OCI-LY7 (cell line): Measurements from ENCODE around the gene CMPK1. TPM values are rescaled to one million over a fixed set of nuclear protein-coding genes. Genes with fewer than 3 reads are reported as not detected.

ENCODE experiments used
- BruUV-seq: library from RNA; stranded (reverse); fragments of 400-500 nt; replicated peaks from 2 replicates; lab custom pipeline; 2021; lab: Mats Ljungman, UMichigan
- CTCF ChIA-PET: fragments of 300-600 bp; sonication (Branson Sonifier 250); formaldehyde crosslinking; loops from one replicate; lab custom pipeline; 2022; ENCODE audit warnings: antibody characterized with exemption; ENCODE audit not compliant: unreplicated experiment; lab: Charles Lee
- POLR2A ChIA-PET: fragments of 300-600 bp; sonication (Branson Sonifier 250); formaldehyde crosslinking; loops from one replicate; lab custom pipeline; 2022; ENCODE audit warnings: antibody characterized with exemption; lab: Charles Lee
- DNase-seq: peaks from one replicate; pipeline ENCODE4 v3.0.0-alpha.2; 2015; ENCODE audit warnings: low spot score
- H2AFZ ChIP-seq: fragments of 200-600 bp; sonication (generic), shearing (Covaris generic); 2 replicates; pipeline ENCODE4 v1.6.1; 2014; ENCODE audit warnings: mild to moderate bottlenecking, antibody characterized with exemption, low read length, moderate library complexity
- H3K27ac ChIP-seq: fragments of 200-600 bp; sonication (generic); 2 replicates; pipeline ENCODE4 v1.5.1; 2014; ENCODE audit warnings: mixed run types, low read depth, mild to moderate bottlenecking, moderate library complexity, low read length, inconsistent platforms; ENCODE audit not compliant: poor library complexity, severe bottlenecking
- H3K36me3 ChIP-seq: fragments of 200-600 bp; sonication (generic); 2 replicates; pipeline ENCODE4 v1.6.1; 2014; ENCODE audit warnings: mild to moderate bottlenecking, antibody characterized with exemption, low read length, moderate library complexity, mixed read lengths; ENCODE audit not compliant: insufficient read depth
- H3K4me1 ChIP-seq: fragments of 200-600 bp; sonication (generic); 2 replicates; pipeline ENCODE4 v1.5.1; 2014; ENCODE audit warnings: mild to moderate bottlenecking, low read length; ENCODE audit not compliant: insufficient read depth, poor library complexity, severe bottlenecking
- H3K4me2 ChIP-seq: fragments of 200-600 bp; sonication (generic); 2 replicates; pipeline ENCODE4 v1.6.1; 2014; ENCODE audit warnings: mild to moderate bottlenecking, low read length
- H3K4me3 ChIP-seq: fragments of 200-600 bp; sonication (generic); 2 replicates; pipeline ENCODE4 v1.5.1; 2014; ENCODE audit warnings: mild to moderate bottlenecking, low read depth, low read length; ENCODE audit not compliant: poor library complexity, severe bottlenecking
- H3K79me2 ChIP-seq: fragments of 200-600 bp; sonication (generic); 2 replicates; pipeline ENCODE4 v1.6.1; 2016; ENCODE audit warnings: low read depth, mild to moderate bottlenecking, low read length, moderate library complexity, mixed read lengths; ENCODE audit not compliant: insufficient read depth
- H3K9me2 ChIP-seq: fragments of 200-600 bp; sonication (generic); 2 replicates; pipeline ENCODE4 v1.6.1; 2016; ENCODE audit warnings: mild to moderate bottlenecking, low read length, mixed read lengths; ENCODE audit not compliant: insufficient read depth
- H3K9me3 ChIP-seq: fragments of 200-600 bp; sonication (generic); 2 replicates; pipeline ENCODE4 v1.6.1; 2014; ENCODE audit warnings: mild to moderate bottlenecking, mixed run types, low read length, mixed read lengths
- H4K20me1 ChIP-seq: fragments of 200-600 bp; sonication (generic); 2 replicates; pipeline ENCODE4 v1.6.1; 2014; ENCODE audit warnings: mild to moderate bottlenecking, antibody characterized with exemption, low read length, moderate library complexity, mixed read lengths; ENCODE audit not compliant: insufficient read depth
- EZH2phosphoT487 ChIP-seq: fragments of 200-600 bp; sonication (generic); IDR thresholded peaks from 2 replicates; pipeline ENCODE4 v1.6.1; 2018; ENCODE audit warnings: low read depth, borderline replicate concordance, mild to moderate bottlenecking, mixed run types, antibody characterized with exemption, low read length, moderate library complexity, mixed read lengths
- intact Hi-C: fragments of 100-400 bp; cut with micrococcal nuclease; formaldehyde crosslinking; loops from one replicate; pipeline ENCODE4 v1.10.0; 2022; ENCODE audit not compliant: unreplicated experiment
- total RNA-seq, 2 experiments: library from RNA; depleted of rRNA in 1 of 2; stranded (reverse); fragments of >200 nt in 1 of 2; shearing (Covaris generic) in 1 of 2; gene quantifications; 2 replicates each; pipeline ENCODE4 v1.2.3, GENCODE V29; 2014 to 2022
- TF ChIP-seq, protein P1 (sequence below): fragments of 200-600 bp; sonication (generic); conservative IDR thresholded peaks from 2 replicates; pipeline ENCODE4 v1.5.1; 2014; ENCODE audit warnings: mild to moderate bottlenecking, antibody characterized with exemption, low read length, moderate library complexity, mixed read lengths

The CMPK1 gene
- total RNA-seq, 2 experiments from 2014 or later = 59.2 to 85.8 TPM

DNA sequence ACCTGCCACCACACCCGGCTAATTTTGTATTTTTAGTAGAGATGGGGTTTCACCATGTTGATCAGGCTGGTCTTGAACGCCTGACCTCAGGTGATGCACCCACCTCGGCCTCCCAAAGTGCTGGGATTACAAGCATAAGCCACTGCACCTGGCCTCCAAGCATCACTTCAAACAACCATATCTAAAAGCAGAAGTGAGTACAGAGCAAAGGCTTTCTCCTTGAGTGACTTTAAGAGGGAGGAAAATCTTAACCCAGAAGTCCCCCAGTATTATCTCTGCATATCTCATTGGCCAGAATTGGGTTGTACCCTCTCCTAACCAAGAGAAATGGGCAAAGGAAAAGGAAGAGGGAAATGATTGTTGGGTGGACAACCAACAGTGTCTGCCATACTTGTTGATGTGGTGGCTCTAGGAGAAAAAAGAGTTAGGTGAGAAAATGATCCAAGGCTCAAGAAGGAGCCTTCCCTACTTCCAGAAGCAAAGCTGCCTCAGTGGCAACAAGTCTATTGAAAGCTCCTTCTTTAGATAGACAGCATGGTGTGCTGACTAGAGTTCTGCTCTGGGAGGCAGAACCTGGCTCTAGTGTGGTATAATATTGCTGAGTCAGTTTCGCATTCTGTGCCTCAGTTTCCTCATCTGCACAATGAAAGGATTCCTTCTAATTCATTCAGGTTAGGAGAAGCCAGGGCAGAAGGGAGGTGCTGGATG, 65.7 kb downstream of the CMPK1 start:
- Histone ChIP-seq H4K20me1 (no peaks in the 10 kb centered on the region), H3K4me1 (peaks cover 79% of the 10 kb centered on the region), H2AFZ (no peak overlapping the region), H3K9me2 (no peaks in the 10 kb centered on the region), H3K9me3 (no peaks in the 10 kb centered on the region), H3K4me2 (peak overlapping the region; percentile 55), H3K4me3 (peak overlapping the region; percentile 18), H3K79me2 (no peaks in the 10 kb centered on the region), H3K27ac (peak overlapping the region; percentile 82), H3K36me3 (no peaks in the 10 kb centered on the region)
- CTCF ChIA-PET = interaction anchor here (0.9 to 1.4 kb wide), 4 partner anchors 10 to 1617 kb away, joined by 3 read pairs; no protein-coding TSS in a partner anchor
- intact Hi-C loops = loop anchor here (1.0 kb wide), 1 partner anchor 39 kb away; the partner anchor contains the start of gene FOXD2
- no TSS peak for BruUV-seq
- TF ChIP-seq EZH2phosphoT487 = no peak
- TF ChIP-seq, protein P1, sequence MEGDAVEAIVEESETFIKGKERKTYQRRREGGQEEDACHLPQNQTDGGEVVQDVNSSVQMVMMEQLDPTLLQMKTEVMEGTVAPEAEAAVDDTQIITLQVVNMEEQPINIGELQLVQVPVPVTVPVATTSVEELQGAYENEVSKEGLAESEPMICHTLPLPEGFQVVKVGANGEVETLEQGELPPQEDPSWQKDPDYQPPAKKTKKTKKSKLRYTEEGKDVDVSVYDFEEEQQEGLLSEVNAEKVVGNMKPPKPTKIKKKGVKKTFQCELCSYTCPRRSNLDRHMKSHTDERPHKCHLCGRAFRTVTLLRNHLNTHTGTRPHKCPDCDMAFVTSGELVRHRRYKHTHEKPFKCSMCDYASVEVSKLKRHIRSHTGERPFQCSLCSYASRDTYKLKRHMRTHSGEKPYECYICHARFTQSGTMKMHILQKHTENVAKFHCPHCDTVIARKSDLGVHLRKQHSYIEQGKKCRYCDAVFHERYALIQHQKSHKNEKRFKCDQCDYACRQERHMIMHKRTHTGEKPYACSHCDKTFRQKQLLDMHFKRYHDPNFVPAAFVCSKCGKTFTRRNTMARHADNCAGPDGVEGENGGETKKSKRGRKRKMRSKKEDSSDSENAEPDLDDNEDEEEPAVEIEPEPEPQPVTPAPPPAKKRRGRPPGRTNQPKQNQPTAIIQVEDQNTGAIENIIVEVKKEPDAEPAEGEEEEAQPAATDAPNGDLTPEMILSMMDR = no peak
- peak; percentile 91 for DNase-seq
- POLR2A ChIA-PET = interaction anchor here (0.6 to 1.9 kb wide), 3 partner anchors 14 to 1552 kb away, joined by 3 to 7 read pairs (median 3); no protein-coding TSS in a partner anchor

DNA sequence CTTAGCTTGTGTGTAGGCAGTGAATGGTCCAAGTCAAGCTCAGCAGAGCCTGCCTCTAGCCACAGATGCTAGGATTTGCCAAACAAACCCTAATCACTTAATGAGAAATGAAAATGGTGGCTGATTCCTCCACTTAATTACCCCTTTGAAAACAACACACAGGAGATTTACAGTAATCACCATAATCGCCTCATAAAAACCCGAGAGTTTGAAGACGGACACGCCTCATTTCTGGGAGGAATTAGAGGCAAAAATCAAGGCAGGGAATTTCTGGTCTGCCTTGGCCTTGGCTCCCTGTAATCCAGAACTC, 66.2 kb downstream of the CMPK1 start:
- peak overlapping the region; percentile 82 for H3K27ac ChIP-seq
- no peak overlapping the region for H2AFZ ChIP-seq
- H3K79me2 ChIP-seq = no peaks in the 10 kb centered on the region
- H3K36me3 ChIP-seq = no peaks in the 10 kb centered on the region
- CTCF ChIA-PET = interaction anchor here (1.0 to 1.2 kb wide), 2 partner anchors 10 to 14 kb away, joined by 3 read pairs; no protein-coding TSS in a partner anchor
- H3K9me3 ChIP-seq = no peaks in the 10 kb centered on the region
- H3K4me3 ChIP-seq = no peak overlapping the region
- peaks cover 80% of the 10 kb centered on the region for H3K4me1 ChIP-seq
- no peaks in the 10 kb centered on the region for H3K9me2 ChIP-seq
- H4K20me1 ChIP-seq = no peaks in the 10 kb centered on the region
- BruUV-seq = no TSS peak
- POLR2A ChIA-PET = interaction anchor here (1.3 to 1.9 kb wide), 3 partner anchors 14 to 31 kb away, joined by 3 to 7 read pairs (median 3); no protein-coding TSS in a partner anchor
- TF ChIP-seq, protein P1 = no peak
- TF ChIP-seq EZH2phosphoT487 = no peak
- H3K4me2 ChIP-seq = peak overlapping the region; percentile 55
- no peak for DNase-seq
- intact Hi-C loops = loop anchor here (1.0 kb wide), 1 partner anchor 38 kb away; the partner anchor contains the start of gene FOXD2

DNA sequence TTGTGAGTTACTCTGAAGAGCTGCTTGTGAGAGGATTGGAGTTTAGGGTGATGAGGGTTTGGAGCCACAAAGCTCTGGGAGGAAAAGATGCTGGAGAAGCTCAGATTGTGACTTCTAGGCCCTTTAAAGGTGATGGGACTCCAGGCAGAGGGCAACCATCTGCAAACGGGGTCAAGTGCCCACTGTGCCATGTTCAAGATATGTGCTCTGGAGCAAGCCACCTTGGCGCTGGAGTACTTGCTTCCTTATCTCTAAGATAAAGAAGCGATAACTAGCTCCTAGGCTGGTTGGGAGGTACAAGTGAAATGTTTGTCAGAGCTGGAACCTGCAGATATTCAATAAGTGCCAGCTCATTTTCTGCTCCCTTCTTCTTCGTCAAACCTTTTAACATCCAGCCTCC, 68.2 kb downstream of the CMPK1 start:
- intact Hi-C loops = no loop called here
- ChIA-PET CTCF (no interaction called here), POLR2A (interaction anchor here (0.7 kb wide), 1 partner anchor 36 kb away, joined by 3 read pairs; the partner anchor contains the start of gene FOXD2)
- Histone ChIP-seq H3K36me3 (no peaks in the 10 kb centered on the region), H3K9me3 (no peaks in the 10 kb centered on the region), H4K20me1 (no peaks in the 10 kb centered on the region), H3K4me1 (peaks cover 87% of the 10 kb centered on the region), H3K4me3 (no peak overlapping the region), H3K9me2 (no peaks in the 10 kb centered on the region), H3K79me2 (no peaks in the 10 kb centered on the region), H3K4me2 (0 out of 2 replicates have a peak overlapping the region, but pooled peaks have one; percentile 3), H3K27ac (no peak overlapping the region), H2AFZ (no peak overlapping the region)
- no TSS peak for BruUV-seq
- TF ChIP-seq EZH2phosphoT487 = no peak
- TF ChIP-seq, protein P1 = no peak
- DNase-seq = no peak
